GM12874 (cell line): Measurements from ENCODE around the gene TRAM2.

ENCODE experiments used
- CTCF ChIP-seq: IDR thresholded peaks from 2 replicates; pipeline ENCODE4 v1.5.1; 2011; ENCODE audit warnings: low read depth, mild to moderate bottlenecking, control low read depth, low read length, moderate library complexity; ENCODE audit not compliant: insufficient read depth

The TRAM2 gene

DNA sequence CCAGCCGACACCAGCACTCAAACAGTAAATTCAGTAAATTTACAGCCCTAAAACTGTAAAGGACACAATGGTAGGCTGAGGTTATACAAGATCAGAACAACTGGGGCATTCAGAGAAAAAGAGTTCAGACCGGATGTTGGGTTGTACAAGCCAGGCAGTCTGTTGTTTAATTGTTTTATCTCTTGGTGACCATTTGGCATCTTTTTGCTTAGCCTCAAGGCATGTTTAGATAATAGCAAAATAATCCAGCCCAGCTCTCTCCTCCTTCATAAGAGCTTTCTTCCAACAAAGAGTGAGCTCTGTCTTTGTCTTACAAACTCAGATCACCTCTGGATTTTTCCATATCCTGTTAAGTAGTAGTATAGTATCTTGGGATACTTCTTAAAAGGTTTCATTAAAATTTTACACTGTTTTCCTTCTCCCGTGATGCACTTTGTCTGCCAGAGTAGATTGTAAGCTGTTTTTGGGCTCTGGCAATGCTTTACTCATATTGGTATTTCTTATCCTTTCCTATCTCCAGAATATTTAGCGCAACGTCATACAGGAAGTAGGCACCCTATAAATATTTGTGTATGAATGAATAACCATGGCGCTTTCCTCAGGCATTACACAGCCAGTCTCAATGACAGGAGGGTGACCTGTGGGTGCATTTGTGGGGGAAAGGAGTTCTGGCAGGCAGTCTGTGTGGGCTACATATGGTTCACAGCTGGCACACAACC, 35.6 kb upstream of the TRAM2 start:
- TF ChIP-seq CTCF, result no peak

DNA sequence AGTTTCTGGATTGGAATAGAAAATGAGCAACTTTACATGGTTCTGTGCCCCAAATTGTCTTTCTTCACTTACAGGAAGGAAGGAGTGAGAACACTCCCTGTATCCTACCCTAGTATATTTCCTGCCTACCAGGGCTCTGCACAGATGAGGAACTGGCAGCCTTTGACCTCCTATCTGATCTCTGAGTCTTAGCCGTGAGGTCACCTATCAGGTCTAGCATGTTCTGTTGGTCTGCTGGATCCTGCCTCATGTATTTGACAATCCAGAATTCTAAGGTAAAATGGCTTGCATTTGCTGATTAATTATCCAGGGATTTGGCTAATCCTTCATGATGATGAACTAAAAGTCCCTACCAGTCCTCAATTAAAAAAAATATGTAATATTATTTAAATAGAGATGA, 35.0 kb upstream of the TRAM2 start:
- TF ChIP-seq CTCF, result no peak

GRCh38 chr6:52610745-52611355, 34.0 kb upstream of the TRAM2 start:
- TF ChIP-seq CTCF, result no peak

- TF ChIP-seq CTCF, result no peak
Observed at GRCh38 chr6:52610011-52610410, 33.2 kb upstream of the TRAM2 start.

GRCh38 chr6:52605610-52606185, 28.8 kb upstream of the TRAM2 start:
- TF ChIP-seq CTCF, result no peak

DNA sequence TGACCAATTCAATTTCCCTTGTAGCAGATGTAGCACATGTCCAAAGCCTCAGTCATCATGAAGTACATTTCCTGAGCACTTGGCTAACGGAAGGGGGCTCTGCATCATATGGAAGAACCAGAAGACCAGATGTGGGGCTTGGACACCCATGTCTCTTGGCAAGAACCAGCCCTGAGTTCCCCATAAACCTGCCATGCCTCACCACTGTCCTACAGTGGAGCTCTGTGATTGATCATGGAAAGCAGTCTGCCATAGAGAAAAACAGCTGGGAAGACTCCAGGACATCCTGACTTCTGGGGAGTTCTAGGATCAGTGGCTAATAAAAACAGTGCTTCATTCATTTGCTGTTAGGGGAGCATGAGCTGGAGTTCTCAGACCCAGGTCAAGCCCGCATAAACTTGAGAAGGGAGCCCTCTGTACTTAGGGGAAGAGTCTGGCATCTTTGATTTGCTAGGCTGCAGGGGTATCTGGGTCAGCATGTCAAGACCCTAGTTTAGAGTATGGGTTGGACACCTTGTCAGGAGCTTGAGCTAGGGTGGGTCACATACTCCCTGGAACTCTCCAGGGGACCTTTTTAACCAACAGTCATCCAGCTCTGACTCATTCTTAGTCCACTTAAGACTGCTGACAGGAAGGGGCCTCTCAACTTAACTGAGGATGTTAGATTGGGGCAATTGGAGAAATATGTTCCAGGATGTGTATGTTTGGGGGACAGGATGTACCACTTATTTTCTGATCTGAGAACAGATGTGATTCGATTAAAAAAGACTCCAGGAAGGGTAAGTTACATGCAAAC, 26.3 kb upstream of the TRAM2 start:
- no peak for TF ChIP-seq CTCF

DNA sequence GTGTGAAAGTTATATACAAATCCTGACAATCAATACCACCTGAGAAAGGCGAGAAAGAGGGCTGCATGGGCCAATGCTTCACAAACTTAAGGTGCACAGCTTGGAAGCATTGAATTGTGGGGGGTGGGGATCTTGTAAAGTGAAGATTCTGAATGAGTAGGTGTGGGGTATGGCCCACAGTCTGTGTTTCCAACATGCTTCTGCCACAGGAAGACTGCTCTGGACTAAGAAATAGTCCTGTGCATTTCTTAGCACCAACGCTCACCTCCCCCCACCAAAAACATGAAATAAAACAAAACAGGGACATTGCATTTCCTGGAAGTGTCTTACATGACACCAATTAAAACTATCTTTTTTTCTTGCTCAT, 21.9 kb upstream of the TRAM2 start:
- TF ChIP-seq CTCF, result no peak
